SK-N-SH treated with all-trans-retinoic acid at 6 μM for 48 hours (cell line): ENCODE results near the gene ANKRD11.

Source experiments
- ARNTL ChIP-seq: fragments of 450-650 bp; formaldehyde crosslinking; IDR thresholded peaks from 2 replicates; pipeline ENCODE4 v1.5.0; 2020; ENCODE audit warnings: low read depth, mild to moderate bottlenecking, moderate library complexity, borderline replicate concordance
- BACH2 ChIP-seq: fragments of 250-450 bp; sonication (Bioruptor Pico); IDR thresholded peaks from 2 replicates; pipeline ENCODE4 v1.9.0; 2021; ENCODE audit warnings: mild to moderate bottlenecking, borderline replicate concordance
- CREB5 ChIP-seq: fragments of 250-450 bp; sonication (Bioruptor Pico); IDR thresholded peaks from 2 replicates; pipeline ENCODE4 v1.5.1; 2020; ENCODE audit warnings: low read depth, mild to moderate bottlenecking, moderate library complexity
- CSDC2 ChIP-seq: fragments of 250-450 bp; sonication (Bioruptor Pico); IDR thresholded peaks from 2 replicates; pipeline ENCODE4 v1.5.0; 2020; ENCODE audit warnings: mild to moderate bottlenecking, moderate library complexity
- POU6F1 ChIP-seq: fragments of 250-450 bp; sonication (Bioruptor Pico); IDR thresholded peaks from 2 replicates; pipeline ENCODE4 v1.8.0; 2021; ENCODE audit warnings: low read depth, mild to moderate bottlenecking, moderate library complexity, borderline replicate concordance
- ZC3H10 ChIP-seq: fragments of 250-450 bp; sonication (Bioruptor Pico); IDR thresholded peaks from 2 replicates; pipeline ENCODE4 v1.5.1; 2021; ENCODE audit warnings: mild to moderate bottlenecking, moderate library complexity
- ZFP3 ChIP-seq: fragments of 250-450 bp; sonication (Bioruptor Pico); IDR thresholded peaks from 2 replicates; pipeline ENCODE4 v1.5.0; 2020; ENCODE audit warnings: mild to moderate bottlenecking, moderate library complexity
- ZNF70 ChIP-seq: fragments of 450-650 bp; formaldehyde crosslinking; IDR thresholded peaks from 2 replicates; pipeline ENCODE4 v1.5.0; 2020; ENCODE audit warnings: mild to moderate bottlenecking, moderate library complexity
- TF ChIP-seq, protein P1 (sequence below): fragments of 250-450 bp; sonication (Bioruptor Pico); IDR thresholded peaks from 2 replicates; pipeline ENCODE4 v1.8.0; 2020; ENCODE audit warnings: mild to moderate bottlenecking, moderate library complexity, borderline replicate concordance
- TF ChIP-seq, protein P2 (sequence below): fragments of 250-450 bp; sonication (Bioruptor Pico); IDR thresholded peaks from 2 replicates; pipeline ENCODE4 v1.5.0; 2020; ENCODE audit warnings: mild to moderate bottlenecking, moderate library complexity

- no peak for TF ChIP-seq ARNTL (CRISPR knock-in tag)
- TF ChIP-seq CREB5 = no peak
- TF ChIP-seq POU6F1 = no peak
- no peak for TF ChIP-seq ZNF70 (CRISPR knock-in tag)
- no peak for TF ChIP-seq CSDC2 (CRISPR knock-in tag)
- TF ChIP-seq, protein P1, sequence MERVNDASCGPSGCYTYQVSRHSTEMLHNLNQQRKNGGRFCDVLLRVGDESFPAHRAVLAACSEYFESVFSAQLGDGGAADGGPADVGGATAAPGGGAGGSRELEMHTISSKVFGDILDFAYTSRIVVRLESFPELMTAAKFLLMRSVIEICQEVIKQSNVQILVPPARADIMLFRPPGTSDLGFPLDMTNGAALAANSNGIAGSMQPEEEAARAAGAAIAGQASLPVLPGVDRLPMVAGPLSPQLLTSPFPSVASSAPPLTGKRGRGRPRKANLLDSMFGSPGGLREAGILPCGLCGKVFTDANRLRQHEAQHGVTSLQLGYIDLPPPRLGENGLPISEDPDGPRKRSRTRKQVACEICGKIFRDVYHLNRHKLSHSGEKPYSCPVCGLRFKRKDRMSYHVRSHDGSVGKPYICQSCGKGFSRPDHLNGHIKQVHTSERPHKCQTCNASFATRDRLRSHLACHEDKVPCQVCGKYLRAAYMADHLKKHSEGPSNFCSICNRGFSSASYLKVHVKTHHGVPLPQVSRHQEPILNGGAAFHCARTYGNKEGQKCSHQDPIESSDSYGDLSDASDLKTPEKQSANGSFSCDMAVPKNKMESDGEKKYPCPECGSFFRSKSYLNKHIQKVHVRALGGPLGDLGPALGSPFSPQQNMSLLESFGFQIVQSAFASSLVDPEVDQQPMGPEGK = no peak
- TF ChIP-seq, protein P2, sequence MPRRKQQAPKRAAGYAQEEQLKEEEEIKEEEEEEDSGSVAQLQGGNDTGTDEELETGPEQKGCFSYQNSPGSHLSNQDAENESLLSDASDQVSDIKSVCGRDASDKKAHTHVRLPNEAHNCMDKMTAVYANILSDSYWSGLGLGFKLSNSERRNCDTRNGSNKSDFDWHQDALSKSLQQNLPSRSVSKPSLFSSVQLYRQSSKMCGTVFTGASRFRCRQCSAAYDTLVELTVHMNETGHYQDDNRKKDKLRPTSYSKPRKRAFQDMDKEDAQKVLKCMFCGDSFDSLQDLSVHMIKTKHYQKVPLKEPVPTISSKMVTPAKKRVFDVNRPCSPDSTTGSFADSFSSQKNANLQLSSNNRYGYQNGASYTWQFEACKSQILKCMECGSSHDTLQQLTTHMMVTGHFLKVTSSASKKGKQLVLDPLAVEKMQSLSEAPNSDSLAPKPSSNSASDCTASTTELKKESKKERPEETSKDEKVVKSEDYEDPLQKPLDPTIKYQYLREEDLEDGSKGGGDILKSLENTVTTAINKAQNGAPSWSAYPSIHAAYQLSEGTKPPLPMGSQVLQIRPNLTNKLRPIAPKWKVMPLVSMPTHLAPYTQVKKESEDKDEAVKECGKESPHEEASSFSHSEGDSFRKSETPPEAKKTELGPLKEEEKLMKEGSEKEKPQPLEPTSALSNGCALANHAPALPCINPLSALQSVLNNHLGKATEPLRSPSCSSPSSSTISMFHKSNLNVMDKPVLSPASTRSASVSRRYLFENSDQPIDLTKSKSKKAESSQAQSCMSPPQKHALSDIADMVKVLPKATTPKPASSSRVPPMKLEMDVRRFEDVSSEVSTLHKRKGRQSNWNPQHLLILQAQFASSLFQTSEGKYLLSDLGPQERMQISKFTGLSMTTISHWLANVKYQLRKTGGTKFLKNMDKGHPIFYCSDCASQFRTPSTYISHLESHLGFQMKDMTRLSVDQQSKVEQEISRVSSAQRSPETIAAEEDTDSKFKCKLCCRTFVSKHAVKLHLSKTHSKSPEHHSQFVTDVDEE (CRISPR knock-in tag) = no peak
- no peak for TF ChIP-seq ZFP3 (CRISPR knock-in tag)
- no peak for TF ChIP-seq ZC3H10 (CRISPR knock-in tag)
- TF ChIP-seq BACH2 (CRISPR knock-in tag) = no peak
Observed at GRCh38 chr16:89445166-89445565, 45.2 kb downstream of the ANKRD11 start.
